Measurements from ENCODE around the gene DDB1.

The DDB1 gene

GRCh38 chr11:61332797-61333549, at the start of gene DDB1, which contains the start of gene TKFC:
Gene DDB1, minus strand, starts transcription at chr11:61333105. Its CDS starts 137 bp downstream, at chr11:61332968.
Gene TKFC, plus strand, starts transcription at chr11:61333228. Its CDS starts 1,501 bp downstream, at chr11:61334729.
- DNase-seq: peak; percentile 97

DNA sequence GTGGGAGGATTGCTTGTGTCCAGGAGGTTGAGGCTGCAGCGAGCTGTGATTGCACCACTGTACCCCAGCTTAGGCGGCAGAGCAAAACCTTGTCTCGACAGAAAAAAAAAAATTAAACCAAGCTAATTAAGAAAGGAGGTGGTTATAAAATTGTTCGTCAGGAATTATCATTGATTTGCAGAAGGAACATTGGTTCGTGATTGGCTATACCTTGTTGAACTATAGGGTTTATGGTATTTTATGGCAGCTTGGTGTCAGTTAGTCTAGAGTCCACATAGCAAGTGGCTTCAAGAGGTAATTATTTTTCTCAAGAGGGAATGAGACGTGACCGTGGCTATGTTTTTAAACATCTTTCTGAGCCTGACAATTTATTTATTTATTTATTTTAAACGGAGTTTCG, 48.0 kb upstream of the DDB1 start:
- no peak for DNase-seq

DNA sequence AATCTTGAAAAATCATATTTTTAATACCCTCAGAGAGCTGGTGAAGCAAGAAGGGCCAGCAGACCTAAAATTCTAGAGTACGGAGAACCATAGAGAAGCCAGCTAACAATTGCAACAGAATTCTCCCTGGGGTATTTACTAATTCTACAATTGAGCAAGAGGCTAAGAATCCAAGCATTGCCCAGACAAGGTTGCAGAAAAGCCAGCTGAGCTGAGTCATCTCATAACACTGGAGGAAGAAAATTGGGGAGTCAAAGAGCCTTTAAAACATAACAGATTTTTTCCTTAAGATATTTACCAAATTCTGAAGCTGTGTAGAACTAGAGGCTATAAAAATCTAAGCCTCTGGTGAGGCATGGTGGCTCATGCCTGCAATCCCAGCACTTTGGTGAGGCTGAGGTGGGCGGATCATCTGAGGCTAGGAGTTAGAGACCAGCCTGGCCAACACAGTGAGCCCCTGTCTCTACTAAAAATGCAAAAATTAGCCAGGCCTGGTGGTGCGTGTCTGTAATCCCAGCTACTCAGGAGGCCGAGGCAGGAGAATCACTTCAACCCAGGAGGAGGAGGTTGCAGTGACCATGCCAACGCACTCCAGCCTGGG, 45.9 kb upstream of the DDB1 start:
- DNase-seq: no peak

- DNase-seq: no peak
Measured at GRCh38 chr11:61377461-61378160, 44.7 kb upstream of the DDB1 start.

DNA sequence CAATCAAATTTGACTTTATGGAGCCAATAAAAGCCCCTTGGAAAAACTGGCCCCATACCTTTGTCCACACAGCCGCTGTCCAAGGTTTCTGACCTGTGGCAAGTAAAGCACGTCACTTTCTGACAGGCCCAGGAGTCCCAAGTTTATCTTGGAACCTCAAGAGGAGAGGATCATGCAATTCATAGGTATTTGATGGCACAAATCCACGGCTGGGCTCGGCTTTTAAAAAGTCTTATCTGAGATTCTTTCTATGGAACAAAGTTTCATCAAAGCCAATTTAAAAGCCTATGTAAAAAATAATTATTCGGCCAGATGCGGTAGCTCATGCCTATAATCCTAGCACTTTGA, 42.8 kb upstream of the DDB1 start:
- no peak for DNase-seq

- no peak for DNase-seq
Measured at GRCh38 chr11:61372659-61373420, 39.9 kb upstream of the DDB1 start.

- DNase-seq: no peak
Measured at GRCh38 chr11:61370349-61371005, 37.6 kb upstream of the DDB1 start.

DNA sequence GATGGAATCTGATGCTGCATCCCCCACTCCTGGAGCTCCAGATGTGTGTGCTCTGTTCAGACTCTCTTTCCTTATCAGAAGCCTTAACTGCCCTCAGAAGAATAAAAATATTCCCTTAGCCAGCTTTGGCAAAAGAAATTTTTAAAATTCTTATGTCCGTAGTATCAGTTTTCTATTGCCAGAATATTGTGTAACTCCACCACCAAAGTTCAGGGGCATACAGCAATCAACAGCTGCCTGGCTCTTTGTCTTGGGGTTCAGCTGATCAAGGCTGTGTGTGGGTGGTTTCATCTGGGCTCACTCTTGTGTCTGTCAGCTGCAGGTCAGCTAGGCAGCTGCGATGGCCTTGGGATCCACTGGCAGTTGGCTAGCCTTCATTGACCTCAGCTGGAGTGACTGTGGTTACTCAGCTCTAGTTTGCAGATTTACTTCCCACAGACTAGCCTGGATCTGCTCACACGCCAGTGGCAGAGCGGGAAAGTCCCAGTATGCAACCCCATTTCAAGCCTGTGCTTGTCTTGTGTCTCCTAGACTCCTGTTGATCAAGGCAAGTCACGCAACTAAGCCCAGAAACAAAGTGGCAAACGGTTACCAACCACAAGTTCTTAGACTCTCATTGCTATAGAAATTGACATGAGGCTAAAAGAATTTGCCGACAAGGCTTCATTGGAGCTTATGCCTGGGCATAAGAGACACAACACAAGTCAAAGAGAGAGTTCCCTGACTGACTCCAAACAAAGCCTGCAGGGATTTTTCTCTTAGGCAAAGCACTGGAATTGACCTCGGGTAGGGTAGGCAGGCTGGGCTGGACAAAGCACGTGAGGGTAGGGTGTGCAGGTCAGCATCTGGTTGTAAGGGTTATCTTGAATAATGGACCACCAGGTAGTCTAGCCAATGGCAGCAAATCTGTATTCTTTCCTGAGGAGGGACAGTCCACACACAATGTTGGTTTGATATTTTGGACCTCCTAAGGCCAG, 36.8 kb upstream of the DDB1 start:
- no peak for DNase-seq

GRCh38 chr11:61368646-61369045, 35.7 kb upstream of the DDB1 start:
- no peak for DNase-seq

DNA sequence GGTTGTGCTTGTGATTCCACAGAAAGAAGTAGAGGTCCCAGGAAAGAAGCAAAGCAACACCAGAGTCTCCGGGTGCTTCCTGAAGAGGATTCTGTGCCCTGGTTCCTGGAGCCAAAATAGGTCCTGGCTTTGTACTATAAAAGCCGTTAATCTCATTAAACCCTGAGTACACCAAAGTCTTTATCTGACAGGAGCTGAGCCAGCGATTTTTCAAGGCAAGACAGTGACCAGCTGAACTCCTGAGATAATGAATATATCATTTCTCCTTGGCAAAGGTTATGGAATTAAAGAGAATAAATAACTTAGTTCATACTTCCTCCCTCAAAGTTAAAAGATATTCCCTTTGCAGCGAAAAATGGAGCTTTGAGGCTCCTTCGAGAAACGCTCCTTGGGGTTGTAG, 34.5 kb upstream of the DDB1 start:
- no peak for DNase-seq

DNA sequence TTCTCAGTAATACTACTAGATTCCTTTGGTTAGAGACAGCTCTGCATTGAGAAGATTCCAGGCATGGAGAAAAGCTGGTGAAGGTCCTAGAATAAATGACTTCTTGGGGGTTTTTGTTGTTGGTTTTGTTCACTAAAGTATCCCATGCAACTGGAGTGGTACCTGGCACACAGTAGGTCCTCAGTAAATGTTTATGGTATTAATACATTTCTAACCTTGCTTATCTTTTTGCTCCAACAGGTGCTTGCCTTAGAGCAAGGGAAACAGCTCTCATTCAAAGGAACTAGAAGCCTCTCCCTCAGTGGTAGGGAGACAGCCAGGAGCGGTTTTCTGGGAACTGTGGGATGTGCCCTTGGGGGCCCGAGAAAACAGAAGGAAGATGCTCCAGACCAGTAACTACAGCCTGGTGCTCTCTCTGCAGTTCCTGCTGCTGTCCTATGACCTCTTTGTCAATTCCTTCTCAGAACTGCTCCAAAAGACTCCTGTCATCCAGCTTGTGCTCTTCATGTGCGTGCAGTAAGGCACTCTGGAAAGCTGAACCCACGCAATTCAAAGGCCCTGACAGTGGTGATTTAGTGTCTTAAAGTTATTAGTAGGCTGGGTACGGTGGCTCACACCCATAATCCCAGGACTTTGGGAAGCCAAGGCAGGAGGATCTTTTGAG, 31.2 kb upstream of the DDB1 start:
- DNase-seq: no peak

GRCh38 chr11:61362542-61362875, 29.6 kb upstream of the DDB1 start:
- DNase-seq: peak; percentile 39

GRCh38 chr11:61361741-61362541, 29.0 kb upstream of the DDB1 start, which contains the start of the genes CYB561A3 and TMEM138:
Gene CYB561A3, minus strand, starts transcription at chr11:61361882. Its CDS starts 5,169 bp downstream, at chr11:61356713.
Gene TMEM138, plus strand, starts transcription at chr11:61362374. Its CDS starts 2,017 bp downstream, at chr11:61364391.
- peak; percentile 90 for DNase-seq

- DNase-seq: no peak
Measured at GRCh38 chr11:61361237-61361740, 28.4 kb upstream of the DDB1 start.

DNA sequence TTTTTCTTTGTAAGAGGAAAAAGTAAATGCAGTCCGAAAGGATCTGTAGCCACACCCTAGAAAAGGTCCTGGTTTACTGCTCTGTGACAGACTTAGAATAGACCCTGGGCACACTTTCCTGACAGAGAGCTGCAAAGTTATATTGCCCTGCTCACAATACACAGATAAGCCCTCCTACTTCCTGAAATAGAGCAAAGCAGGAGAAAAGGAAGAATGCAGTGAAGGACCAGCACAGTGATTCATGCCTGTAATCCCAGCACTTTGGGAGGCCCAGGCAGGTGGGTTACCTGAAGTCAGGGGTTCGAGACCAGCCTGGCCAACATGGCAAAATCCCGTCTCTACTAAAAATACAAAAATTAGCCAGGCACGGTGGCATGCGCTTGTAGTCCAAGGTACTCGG, 26.6 kb upstream of the DDB1 start:
- no peak for DNase-seq

DNA sequence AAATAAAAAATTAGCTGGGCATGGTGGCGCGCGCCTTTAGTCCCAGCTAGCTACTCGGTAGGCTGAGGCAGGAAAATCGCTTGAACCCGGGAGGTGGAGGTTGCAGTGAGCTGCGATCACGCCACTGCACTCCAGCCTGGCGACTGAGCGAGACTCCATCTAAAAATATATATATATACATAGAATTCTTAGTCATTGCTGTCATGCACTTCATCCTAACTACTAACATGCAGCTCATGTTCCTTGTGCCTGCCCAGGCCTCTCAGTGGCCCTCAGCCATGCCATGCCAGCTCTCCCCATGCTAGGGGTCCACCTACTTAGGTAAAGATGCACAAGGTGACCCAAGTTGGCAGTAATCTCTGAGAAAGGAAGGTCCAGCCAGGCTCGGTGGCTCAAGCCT, 25.7 kb upstream of the DDB1 start:
- no peak for DNase-seq

DNA sequence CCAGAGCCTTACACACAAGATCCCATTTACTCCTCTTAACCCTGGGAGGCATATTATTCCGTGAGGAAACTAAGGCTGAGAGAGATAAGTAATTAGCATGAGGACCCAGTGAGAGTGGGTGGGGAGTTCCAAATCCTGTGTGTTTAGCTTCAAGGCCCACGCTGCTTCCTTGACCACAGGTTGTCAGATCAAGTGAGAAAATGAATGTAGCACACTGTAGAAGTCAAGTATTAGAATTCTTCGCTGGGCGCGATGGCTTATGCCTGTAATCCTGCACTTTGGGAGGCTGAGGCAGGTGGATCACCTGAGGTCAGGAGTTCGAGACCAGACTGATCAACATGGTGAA, 25.0 kb upstream of the DDB1 start:
- DNase-seq: no peak

- DNase-seq: peak; percentile 14
Measured at GRCh38 chr11:61357233-61357893, 24.5 kb upstream of the DDB1 start.

GRCh38 chr11:61356706-61357105, 23.8 kb upstream of the DDB1 start:
- no peak for DNase-seq
